GM19468 (cell line): ENCODE measurements around the gene NEK2.

Experiments used
- ATAC-seq: cut with Tn5 transposase; IDR thresholded peaks from one replicate; pipeline ENCODE4 v1.9.1; 2021; ENCODE audit warnings: mild to moderate bottlenecking, moderate library complexity, moderate number of reproducible peaks; ENCODE audit not compliant: unreplicated experiment; ENCODE audit errors: extremely low read depth

The NEK2 gene

GRCh38 chr1:211614615-211615014 is 60.8 kb downstream of the NEK2 start:
- no peak for ATAC-seq

GRCh38 chr1:211613951-211614350 is 61.5 kb downstream of the NEK2 start:
- ATAC-seq, result no peak

GRCh38 chr1:211613108-211613947 is 62.1 kb downstream of the NEK2 start:
- ATAC-seq, result no peak

GRCh38 chr1:211612786-211613107 is 62.7 kb downstream of the NEK2 start:
- no peak for ATAC-seq
